GM18499 (cell line): Measurements from ENCODE around the gene SCN7A.

Experiments used
- ATAC-seq: cut with Tn5 transposase; IDR thresholded peaks from one replicate; pipeline ENCODE4 v1.9.1; 2021; ENCODE audit warnings: moderate number of reproducible peaks; ENCODE audit not compliant: insufficient read depth, unreplicated experiment

SCN7A gene

GRCh38 chr2:166406374-166406773 is 87.7 kb downstream of the SCN7A start:
- ATAC-seq, result no peak

- no peak for ATAC-seq
Observed at GRCh38 chr2:166405569-166405926, 88.5 kb downstream of the SCN7A start.

- ATAC-seq, result no peak
Observed at GRCh38 chr2:166404831-166405568, 89.0 kb downstream of the SCN7A start.

GRCh38 chr2:166394245-166394644 is 99.8 kb downstream of the SCN7A start:
- ATAC-seq, result no peak

- no peak for ATAC-seq
Observed at GRCh38 chr2:166393008-166393407, 101.0 kb downstream of the SCN7A start.

GRCh38 chr2:166388481-166389070 is 105.5 kb downstream of the SCN7A start:
- no peak for ATAC-seq

- ATAC-seq, result no peak
Observed at GRCh38 chr2:166385313-166385712, 108.7 kb downstream of the SCN7A start.

- no peak for ATAC-seq
Observed at GRCh38 chr2:166384774-166385173, 109.3 kb downstream of the SCN7A start.

- ATAC-seq, result no peak
Observed at GRCh38 chr2:166382448-166382847, 111.6 kb downstream of the SCN7A start.

GRCh38 chr2:166380615-166381014 is 113.4 kb downstream of the SCN7A start:
- ATAC-seq, result no peak

GRCh38 chr2:166376873-166377272 is 117.2 kb downstream of the SCN7A start:
- no peak for ATAC-seq

- no peak for ATAC-seq
Observed at GRCh38 chr2:166376488-166376828, 117.6 kb downstream of the SCN7A start.

- ATAC-seq, result no peak
Observed at GRCh38 chr2:166375736-166376487, 118.1 kb downstream of the SCN7A start, which contains the start of gene SCN9A. Gene SCN9A, minus strand, starts transcription at chr2:166375944. Its CDS starts 64,188 bp downstream, at chr2:166311756.

GRCh38 chr2:166375195-166375735 is 118.8 kb downstream of the SCN7A start:
- ATAC-seq, result no peak

- ATAC-seq, result no peak
Observed at GRCh38 chr2:166373951-166374350, 120.1 kb downstream of the SCN7A start.

- no peak for ATAC-seq
Observed at GRCh38 chr2:166373539-166373938, 120.5 kb downstream of the SCN7A start.

GRCh38 chr2:166373105-166373504 is 120.9 kb downstream of the SCN7A start:
- no peak for ATAC-seq

GRCh38 chr2:166372046-166372445 is 122.0 kb downstream of the SCN7A start:
- ATAC-seq, result no peak

GRCh38 chr2:166365803-166366420 is 128.1 kb downstream of the SCN7A start:
- ATAC-seq, result no peak

- no peak for ATAC-seq
Observed at GRCh38 chr2:166365239-166365638, 128.8 kb downstream of the SCN7A start.
